Measurements from ENCODE around the gene FAM20B. TPM values are rescaled to one million over a fixed set of nuclear protein-coding genes. Genes with fewer than 3 reads are reported as not detected.
"Not testable (repeated sequence)": the region's sequence is repeated elsewhere in the genome, so short reads cannot be mapped to it uniquely, and the experiment has no call there.

The FAM20B gene
- total RNA-seq, 1 experiment from 2014 or later, result 66.6 TPM

- no TSS peak for BruUV-seq (replicated peaks)
- no peak overlapping the region for H3K27ac Mint-ChIP-seq (ENCODE audit: unreplicated experiment)
- no peaks in the 10 kb centered on the region for H3K27me3 Mint-ChIP-seq (ENCODE audit: unreplicated experiment)
- intact Hi-C loops (cut with micrococcal nuclease; ENCODE audit: unreplicated experiment), result no loop called here
- H3K36me3 Mint-ChIP-seq (ENCODE audit: insufficient read depth, unreplicated experiment), result no peaks in the 10 kb centered on the region
- CTCF ChIA-PET, result no interaction called here
- peaks cover 55% of the 10 kb centered on the region for H3K4me1 Mint-ChIP-seq (ENCODE audit: low read depth, unreplicated experiment)
- no peaks in the 10 kb centered on the region for H3K9me3 Mint-ChIP-seq (ENCODE audit: low read depth, unreplicated experiment)
- no peak overlapping the region for H3K4me3 Mint-ChIP-seq (ENCODE audit: low read depth, unreplicated experiment)
- no peak for DNase-seq
- TF ChIP-seq CTCF (IDR thresholded peaks at IDR 0.05; ENCODE audit: unreplicated experiment), result no peak
These were observed 9.0 kb downstream of the FAM20B start for GRCh38 chr1:179034720-179035119.

GRCh38 chr1:179036844-179037465 lies 11.3 kb downstream of the FAM20B start:
- intact Hi-C loops (cut with micrococcal nuclease; ENCODE audit: unreplicated experiment), result no loop called here
- Mint-ChIP-seq H3K27ac (ENCODE audit: unreplicated experiment) (peak overlapping the region; percentile 10), H3K27me3 (ENCODE audit: unreplicated experiment) (no peaks in the 10 kb centered on the region), H3K9me3 (ENCODE audit: low read depth, unreplicated experiment) (no peaks in the 10 kb centered on the region), H3K4me1 (ENCODE audit: low read depth, unreplicated experiment) (peaks cover 48% of the 10 kb centered on the region), H3K4me3 (ENCODE audit: low read depth, unreplicated experiment) (no peak overlapping the region), H3K36me3 (ENCODE audit: insufficient read depth, unreplicated experiment) (no peaks in the 10 kb centered on the region)
- BruUV-seq (replicated peaks), result no TSS peak
- no peak for DNase-seq
- no peak for TF ChIP-seq CTCF (IDR thresholded peaks at IDR 0.05; ENCODE audit: unreplicated experiment)
- CTCF ChIA-PET, result interaction anchor here (0.7 kb wide), 1 partner anchor 13 kb away, joined by 3 read pairs; no protein-coding TSS in a partner anchor

GRCh38 chr1:179038528-179039281 lies 13.0 kb downstream of the FAM20B start:
- TF ChIP-seq CTCF (IDR thresholded peaks at IDR 0.05; ENCODE audit: unreplicated experiment), result no peak
- Mint-ChIP-seq H3K4me1 (ENCODE audit: low read depth, unreplicated experiment) (peaks cover 47% of the 10 kb centered on the region), H3K27ac (ENCODE audit: unreplicated experiment) (no peak overlapping the region), H3K4me3 (ENCODE audit: low read depth, unreplicated experiment) (no peak overlapping the region), H3K36me3 (ENCODE audit: insufficient read depth, unreplicated experiment) (no peaks in the 10 kb centered on the region), H3K27me3 (ENCODE audit: unreplicated experiment) (no peaks in the 10 kb centered on the region), H3K9me3 (ENCODE audit: low read depth, unreplicated experiment) (no peaks in the 10 kb centered on the region)
- intact Hi-C loops (cut with micrococcal nuclease; ENCODE audit: unreplicated experiment), result no loop called here
- CTCF ChIA-PET, result interaction anchor here (0.6 kb wide), 1 partner anchor 63 kb away, joined by 4 read pairs; no protein-coding TSS in a partner anchor
- DNase-seq, result no peak
- no TSS peak for BruUV-seq (replicated peaks)

- DNase-seq; H3K36me3 Mint-ChIP-seq (ENCODE audit: insufficient read depth, unreplicated experiment); BruUV-seq (replicated peaks); H3K27me3 Mint-ChIP-seq (ENCODE audit: unreplicated experiment); H3K27ac Mint-ChIP-seq (ENCODE audit: unreplicated experiment); intact Hi-C loops (cut with micrococcal nuclease; ENCODE audit: unreplicated experiment); H3K9me3 Mint-ChIP-seq (ENCODE audit: low read depth, unreplicated experiment); H3K4me3 Mint-ChIP-seq (ENCODE audit: low read depth, unreplicated experiment): not testable (repeated sequence)
- H3K4me1 Mint-ChIP-seq (ENCODE audit: low read depth, unreplicated experiment), result peaks cover 38% of the 10 kb centered on the region
- CTCF ChIA-PET, result interaction anchor here (0.6 kb wide), 1 partner anchor 62 kb away, joined by 4 read pairs; no protein-coding TSS in a partner anchor
These were observed 13.9 kb downstream of the FAM20B start for GRCh38 chr1:179039502-179040174.

GRCh38 chr1:179040175-179040551 lies 14.5 kb downstream of the FAM20B start:
- CTCF ChIA-PET; DNase-seq; H3K36me3 Mint-ChIP-seq (ENCODE audit: insufficient read depth, unreplicated experiment); H3K9me3 Mint-ChIP-seq (ENCODE audit: low read depth, unreplicated experiment); H3K4me3 Mint-ChIP-seq (ENCODE audit: low read depth, unreplicated experiment); H3K27ac Mint-ChIP-seq (ENCODE audit: unreplicated experiment); H3K27me3 Mint-ChIP-seq (ENCODE audit: unreplicated experiment); intact Hi-C loops (cut with micrococcal nuclease; ENCODE audit: unreplicated experiment); BruUV-seq (replicated peaks): not testable (repeated sequence)
- H3K4me1 Mint-ChIP-seq (ENCODE audit: low read depth, unreplicated experiment), result peaks cover 33% of the 10 kb centered on the region

Data from Calu3 (cell line).